HepG2 (cell line): ENCODE data around the gene TACC3. TPM values are rescaled to one million over a fixed set of nuclear protein-coding genes. Genes with fewer than 3 reads are reported as not detected.

Source experiments
- DNMT1 ChIP-seq: sonication (generic); formaldehyde crosslinking; IDR thresholded peaks from 2 replicates; pipeline ENCODE4 v1.5.1; 2020; ENCODE audit warnings: mild to moderate bottlenecking, missing genetic modification reagents
- IRX3 ChIP-seq: sonication (generic); formaldehyde crosslinking; IDR thresholded peaks from 2 replicates; pipeline ENCODE4 v1.8.1; 2023; ENCODE audit warnings: mild to moderate bottlenecking, low read depth, missing genetic modification reagents, borderline replicate concordance
- MEF2D ChIP-seq: sonication (generic); formaldehyde crosslinking; IDR thresholded peaks from 2 replicates; pipeline ENCODE4 v1.5.1; 2020; ENCODE audit warnings: mild to moderate bottlenecking, missing genetic modification reagents
- MYC ChIP-seq: sonication (generic); formaldehyde crosslinking; IDR thresholded peaks from 2 replicates; pipeline ENCODE4 v1.9.0; 2021; ENCODE audit warnings: missing genetic modification reagents, borderline replicate concordance
- RFXANK ChIP-seq: IDR thresholded peaks from 2 replicates; pipeline ENCODE4 v1.6.1; 2016
- SMAD9 ChIP-seq: sonication (generic); formaldehyde crosslinking; IDR thresholded peaks from 2 replicates; pipeline ENCODE4 v1.5.1; 2020; ENCODE audit warnings: mild to moderate bottlenecking, missing genetic modification reagents
- ZBTB7A ChIP-seq: sonication (generic); formaldehyde crosslinking; IDR thresholded peaks from 2 replicates; pipeline ENCODE4 v1.8.0; 2022; ENCODE audit warnings: mild to moderate bottlenecking, missing genetic modification reagents
- ZFP41 ChIP-seq: sonication (generic); formaldehyde crosslinking; IDR thresholded peaks from 2 replicates; pipeline ENCODE4 v1.4.0; 2020; ENCODE audit warnings: mild to moderate bottlenecking, missing genetic modification reagents, borderline replicate concordance
- ZNF207 ChIP-seq: fragments of 450-650 bp; IDR thresholded peaks from 2 replicates; pipeline ENCODE4 v1.6.1; 2016; ENCODE audit warnings: antibody characterized with exemption, borderline replicate concordance
- ZNF264 ChIP-seq: sonication (generic); formaldehyde crosslinking; IDR thresholded peaks from 2 replicates; pipeline ENCODE4 v1.4.0; 2020; ENCODE audit warnings: missing genetic modification reagents
- ZNF326 ChIP-seq: sonication (generic); formaldehyde crosslinking; IDR thresholded peaks from 2 replicates; pipeline ENCODE4 v1.4.0; 2020; ENCODE audit warnings: missing genetic modification reagents, borderline replicate concordance
- ZNF367 ChIP-seq: sonication (generic); formaldehyde crosslinking; IDR thresholded peaks from 2 replicates; pipeline ENCODE4 v1.4.0; 2020; ENCODE audit warnings: missing genetic modification reagents, borderline replicate concordance
- polyA plus RNA-seq, 8 experiments: library from polyadenylated mRNA; depleted of rRNA in 3 of 8; stranded (reverse) in 7 of 8; unstranded in 1 of 8; fragments of >200 nt; fragmentation: Illumina TruSeq in 4 of 8; extraction: Trizol in 4 of 8; gene quantifications; 2 replicates each; pipeline versions ENCODE4 v1.2.1 to v1.2.3, GENCODE V29; 2011 to 2016; ENCODE audit warnings: low read depth in 4 of 8, missing spikeins in 1 of 8, mixed read lengths in 1 of 8; ENCODE audit not compliant: insufficient read depth in 1 of 8
- total RNA-seq, 5 experiments: library from RNA; depleted of rRNA; stranded (reverse); fragments of >200 nt; fragmentation: Illumina TruSeq; extraction: Trizol; gene quantifications; 2 replicates each; pipeline ENCODE4 v1.2.3, GENCODE V29; 2016; ENCODE audit warnings: low read depth in 1 of 5
- TF ChIP-seq, protein P1 (sequence below): sonication (generic); formaldehyde crosslinking; IDR thresholded peaks from 2 replicates; pipeline ENCODE4 v1.4.0; 2020; ENCODE audit warnings: mild to moderate bottlenecking, missing genetic modification reagents
- TF ChIP-seq, protein P2 (sequence below): IDR thresholded peaks from 2 replicates; pipeline ENCODE4 v1.6.1; 2016; ENCODE audit warnings: low read depth, missing genetic modification reagents, missing compliant biosample characterization
- TF ChIP-seq, protein P3 (sequence below): sonication (generic); formaldehyde crosslinking; conservative IDR thresholded peaks from 2 replicates; pipeline ENCODE4 v1.8.1; 2023; ENCODE audit warnings: missing genetic modification reagents

TACC3 gene
- total and polyA plus RNA-seq, 2 of the 13 experiments (the other 11 are each of a cell fraction or from before 2014, with no cell fraction given), result 20.3 to 21.2 TPM

- TF ChIP-seq, protein P1, sequence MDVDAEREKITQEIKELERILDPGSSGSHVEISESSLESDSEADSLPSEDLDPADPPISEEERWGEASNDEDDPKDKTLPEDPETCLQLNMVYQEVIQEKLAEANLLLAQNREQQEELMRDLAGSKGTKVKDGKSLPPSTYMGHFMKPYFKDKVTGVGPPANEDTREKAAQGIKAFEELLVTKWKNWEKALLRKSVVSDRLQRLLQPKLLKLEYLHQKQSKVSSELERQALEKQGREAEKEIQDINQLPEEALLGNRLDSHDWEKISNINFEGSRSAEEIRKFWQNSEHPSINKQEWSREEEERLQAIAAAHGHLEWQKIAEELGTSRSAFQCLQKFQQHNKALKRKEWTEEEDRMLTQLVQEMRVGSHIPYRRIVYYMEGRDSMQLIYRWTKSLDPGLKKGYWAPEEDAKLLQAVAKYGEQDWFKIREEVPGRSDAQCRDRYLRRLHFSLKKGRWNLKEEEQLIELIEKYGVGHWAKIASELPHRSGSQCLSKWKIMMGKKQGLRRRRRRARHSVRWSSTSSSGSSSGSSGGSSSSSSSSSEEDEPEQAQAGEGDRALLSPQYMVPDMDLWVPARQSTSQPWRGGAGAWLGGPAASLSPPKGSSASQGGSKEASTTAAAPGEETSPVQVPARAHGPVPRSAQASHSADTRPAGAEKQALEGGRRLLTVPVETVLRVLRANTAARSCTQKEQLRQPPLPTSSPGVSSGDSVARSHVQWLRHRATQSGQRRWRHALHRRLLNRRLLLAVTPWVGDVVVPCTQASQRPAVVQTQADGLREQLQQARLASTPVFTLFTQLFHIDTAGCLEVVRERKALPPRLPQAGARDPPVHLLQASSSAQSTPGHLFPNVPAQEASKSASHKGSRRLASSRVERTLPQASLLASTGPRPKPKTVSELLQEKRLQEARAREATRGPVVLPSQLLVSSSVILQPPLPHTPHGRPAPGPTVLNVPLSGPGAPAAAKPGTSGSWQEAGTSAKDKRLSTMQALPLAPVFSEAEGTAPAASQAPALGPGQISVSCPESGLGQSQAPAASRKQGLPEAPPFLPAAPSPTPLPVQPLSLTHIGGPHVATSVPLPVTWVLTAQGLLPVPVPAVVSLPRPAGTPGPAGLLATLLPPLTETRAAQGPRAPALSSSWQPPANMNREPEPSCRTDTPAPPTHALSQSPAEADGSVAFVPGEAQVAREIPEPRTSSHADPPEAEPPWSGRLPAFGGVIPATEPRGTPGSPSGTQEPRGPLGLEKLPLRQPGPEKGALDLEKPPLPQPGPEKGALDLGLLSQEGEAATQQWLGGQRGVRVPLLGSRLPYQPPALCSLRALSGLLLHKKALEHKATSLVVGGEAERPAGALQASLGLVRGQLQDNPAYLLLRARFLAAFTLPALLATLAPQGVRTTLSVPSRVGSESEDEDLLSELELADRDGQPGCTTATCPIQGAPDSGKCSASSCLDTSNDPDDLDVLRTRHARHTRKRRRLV (CRISPR knock-in tag), result 0 out of 2 replicates have a peak, but pooled peaks have one; percentile 20
- TF ChIP-seq MEF2D (CRISPR knock-in tag) (no peak; the same call in 1 of the 2 replicates), SMAD9 (CRISPR knock-in tag) (no peak), ZNF264 (CRISPR knock-in tag) (0 out of 2 replicates have a peak, but pooled peaks have one; percentile 43), ZBTB7A (peak; percentile 66), ZNF207 (no peak), IRX3 (CRISPR knock-in tag) (peak; percentile 68; the same call in 1 of the 2 replicates), ZFP41 (CRISPR knock-in tag) (0 out of 2 replicates have a peak, but pooled peaks have one; percentile 17), MYC (CRISPR knock-in tag) (peak; percentile 72; the same call in 1 of the 2 replicates), ZNF367 (no peak), RFXANK (CRISPR knock-in tag) (no peak), ZNF326 (CRISPR knock-in tag) (peak; percentile 72), DNMT1 (CRISPR knock-in tag) (0 out of 2 replicates have a peak, but pooled peaks have one; percentile 6)
- TF ChIP-seq, protein P2, sequence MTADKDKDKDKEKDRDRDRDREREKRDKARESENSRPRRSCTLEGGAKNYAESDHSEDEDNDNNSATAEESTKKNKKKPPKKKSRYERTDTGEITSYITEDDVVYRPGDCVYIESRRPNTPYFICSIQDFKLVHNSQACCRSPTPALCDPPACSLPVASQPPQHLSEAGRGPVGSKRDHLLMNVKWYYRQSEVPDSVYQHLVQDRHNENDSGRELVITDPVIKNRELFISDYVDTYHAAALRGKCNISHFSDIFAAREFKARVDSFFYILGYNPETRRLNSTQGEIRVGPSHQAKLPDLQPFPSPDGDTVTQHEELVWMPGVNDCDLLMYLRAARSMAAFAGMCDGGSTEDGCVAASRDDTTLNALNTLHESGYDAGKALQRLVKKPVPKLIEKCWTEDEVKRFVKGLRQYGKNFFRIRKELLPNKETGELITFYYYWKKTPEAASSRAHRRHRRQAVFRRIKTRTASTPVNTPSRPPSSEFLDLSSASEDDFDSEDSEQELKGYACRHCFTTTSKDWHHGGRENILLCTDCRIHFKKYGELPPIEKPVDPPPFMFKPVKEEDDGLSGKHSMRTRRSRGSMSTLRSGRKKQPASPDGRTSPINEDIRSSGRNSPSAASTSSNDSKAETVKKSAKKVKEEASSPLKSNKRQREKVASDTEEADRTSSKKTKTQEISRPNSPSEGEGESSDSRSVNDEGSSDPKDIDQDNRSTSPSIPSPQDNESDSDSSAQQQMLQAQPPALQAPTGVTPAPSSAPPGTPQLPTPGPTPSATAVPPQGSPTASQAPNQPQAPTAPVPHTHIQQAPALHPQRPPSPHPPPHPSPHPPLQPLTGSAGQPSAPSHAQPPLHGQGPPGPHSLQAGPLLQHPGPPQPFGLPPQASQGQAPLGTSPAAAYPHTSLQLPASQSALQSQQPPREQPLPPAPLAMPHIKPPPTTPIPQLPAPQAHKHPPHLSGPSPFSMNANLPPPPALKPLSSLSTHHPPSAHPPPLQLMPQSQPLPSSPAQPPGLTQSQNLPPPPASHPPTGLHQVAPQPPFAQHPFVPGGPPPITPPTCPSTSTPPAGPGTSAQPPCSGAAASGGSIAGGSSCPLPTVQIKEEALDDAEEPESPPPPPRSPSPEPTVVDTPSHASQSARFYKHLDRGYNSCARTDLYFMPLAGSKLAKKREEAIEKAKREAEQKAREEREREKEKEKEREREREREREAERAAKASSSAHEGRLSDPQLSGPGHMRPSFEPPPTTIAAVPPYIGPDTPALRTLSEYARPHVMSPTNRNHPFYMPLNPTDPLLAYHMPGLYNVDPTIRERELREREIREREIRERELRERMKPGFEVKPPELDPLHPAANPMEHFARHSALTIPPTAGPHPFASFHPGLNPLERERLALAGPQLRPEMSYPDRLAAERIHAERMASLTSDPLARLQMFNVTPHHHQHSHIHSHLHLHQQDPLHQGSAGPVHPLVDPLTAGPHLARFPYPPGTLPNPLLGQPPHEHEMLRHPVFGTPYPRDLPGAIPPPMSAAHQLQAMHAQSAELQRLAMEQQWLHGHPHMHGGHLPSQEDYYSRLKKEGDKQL, result no peak
- TF ChIP-seq, protein P3, sequence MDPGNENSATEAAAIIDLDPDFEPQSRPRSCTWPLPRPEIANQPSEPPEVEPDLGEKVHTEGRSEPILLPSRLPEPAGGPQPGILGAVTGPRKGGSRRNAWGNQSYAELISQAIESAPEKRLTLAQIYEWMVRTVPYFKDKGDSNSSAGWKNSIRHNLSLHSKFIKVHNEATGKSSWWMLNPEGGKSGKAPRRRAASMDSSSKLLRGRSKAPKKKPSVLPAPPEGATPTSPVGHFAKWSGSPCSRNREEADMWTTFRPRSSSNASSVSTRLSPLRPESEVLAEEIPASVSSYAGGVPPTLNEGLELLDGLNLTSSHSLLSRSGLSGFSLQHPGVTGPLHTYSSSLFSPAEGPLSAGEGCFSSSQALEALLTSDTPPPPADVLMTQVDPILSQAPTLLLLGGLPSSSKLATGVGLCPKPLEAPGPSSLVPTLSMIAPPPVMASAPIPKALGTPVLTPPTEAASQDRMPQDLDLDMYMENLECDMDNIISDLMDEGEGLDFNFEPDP (CRISPR knock-in tag), result no peak
Observed at GRCh38 chr4:1768367-1769034, 47.2 kb downstream of the TACC3 start (continued).
